Endothelial cell of umbilical vein (primary cell): Measurements from ENCODE around the gene ZFYVE16.

Source experiments
- CTCF ChIP-seq, 2 donors: IDR thresholded peaks; 1 replicate in 1 of 2; 2 replicates in 1 of 2; pipeline ENCODE4 v1.5.1; 2011; ENCODE audit warnings: low read length in 2 of 2, mild to moderate bottlenecking in 2 of 2, moderate library complexity in 2 of 2, control low read depth in 1 of 2, inconsistent platforms in 1 of 2, low read depth in 1 of 2; ENCODE audit not compliant: insufficient read depth in 1 of 2; ENCODE audit errors: extremely low read depth in 1 of 2
- EZH2 ChIP-seq: IDR thresholded peaks from 2 replicates; pipeline ENCODE4 v1.6.1; 2012; ENCODE audit warnings: borderline replicate concordance, low read depth, mild to moderate bottlenecking, moderate library complexity, low read length, inconsistent platforms; ENCODE audit not compliant: severe bottlenecking
- FOS ChIP-seq: IDR thresholded peaks from 2 replicates; pipeline ENCODE4 v1.6.1; 2011; ENCODE audit warnings: mild to moderate bottlenecking, low read length, moderate library complexity, borderline replicate concordance; ENCODE audit not compliant: insufficient read depth
- JUN ChIP-seq: IDR thresholded peaks from 2 replicates; pipeline ENCODE4 v1.6.1; 2011; ENCODE audit warnings: borderline replicate concordance, low read depth; ENCODE audit not compliant: insufficient read length, insufficient read depth
- MAX ChIP-seq: IDR thresholded peaks from 2 replicates; pipeline ENCODE4 v1.6.1; 2011; ENCODE audit not compliant: insufficient read depth, insufficient read length
- MYC ChIP-seq: IDR thresholded peaks from one replicate; pipeline ENCODE4 v1.6.1; 2011; ENCODE audit warnings: mild to moderate bottlenecking, low read depth, low read length
- POLR2A ChIP-seq: IDR thresholded peaks from 2 replicates; pipeline ENCODE4 v1.6.1; 2012; ENCODE audit warnings: low read depth, mild to moderate bottlenecking, control low read depth, low read length
- POLR2AphosphoS5 ChIP-seq: IDR thresholded peaks from 2 replicates; pipeline ENCODE4 v1.6.1; 2012; ENCODE audit warnings: low read depth, mild to moderate bottlenecking, control low read depth, low read length, moderate library complexity; ENCODE audit not compliant: insufficient read depth

- TF ChIP-seq POLR2AphosphoS5 (no peak), POLR2A (no peak), CTCF (IDR thresholded peaks at IDR 0.05; ENCODE audit: extremely low read depth in 1 of 2, insufficient read depth in 1 of 2, low read depth in 1 of 2, low read length in 2 of 2) (peak; percentile 81 to 85), MAX (no peak), EZH2 (no peak), MYC (no peak), FOS (no peak), JUN (no peak)
Measured at GRCh38 chr5:80481019-80481893, 73.4 kb downstream of the ZFYVE16 start.
